ENCODE measurements around the gene SORBS1.

GRCh38 chr10:95538412-95538811, 22.8 kb downstream of the SORBS1 start:
- TF ChIP-seq, protein P1, sequence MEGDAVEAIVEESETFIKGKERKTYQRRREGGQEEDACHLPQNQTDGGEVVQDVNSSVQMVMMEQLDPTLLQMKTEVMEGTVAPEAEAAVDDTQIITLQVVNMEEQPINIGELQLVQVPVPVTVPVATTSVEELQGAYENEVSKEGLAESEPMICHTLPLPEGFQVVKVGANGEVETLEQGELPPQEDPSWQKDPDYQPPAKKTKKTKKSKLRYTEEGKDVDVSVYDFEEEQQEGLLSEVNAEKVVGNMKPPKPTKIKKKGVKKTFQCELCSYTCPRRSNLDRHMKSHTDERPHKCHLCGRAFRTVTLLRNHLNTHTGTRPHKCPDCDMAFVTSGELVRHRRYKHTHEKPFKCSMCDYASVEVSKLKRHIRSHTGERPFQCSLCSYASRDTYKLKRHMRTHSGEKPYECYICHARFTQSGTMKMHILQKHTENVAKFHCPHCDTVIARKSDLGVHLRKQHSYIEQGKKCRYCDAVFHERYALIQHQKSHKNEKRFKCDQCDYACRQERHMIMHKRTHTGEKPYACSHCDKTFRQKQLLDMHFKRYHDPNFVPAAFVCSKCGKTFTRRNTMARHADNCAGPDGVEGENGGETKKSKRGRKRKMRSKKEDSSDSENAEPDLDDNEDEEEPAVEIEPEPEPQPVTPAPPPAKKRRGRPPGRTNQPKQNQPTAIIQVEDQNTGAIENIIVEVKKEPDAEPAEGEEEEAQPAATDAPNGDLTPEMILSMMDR (IDR thresholded peaks at IDR 0.05): no peak
- no peak for TF ChIP-seq POLR2A (IDR thresholded peaks at IDR 0.05)

Data from suprapubic skin (tissue), 3 donors.